HG03039 (cell line): ENCODE results near the gene POLE4.
A peak's percentile ranks its signal among the peaks of the same experiment; 100 is the strongest.

Experiments
- ATAC-seq: cut with Tn5 transposase; IDR thresholded peaks from one replicate; pipeline ENCODE4 v1.9.1; 2021; ENCODE audit warnings: mild to moderate bottlenecking, moderate library complexity; ENCODE audit not compliant: unreplicated experiment

The POLE4 gene

DNA sequence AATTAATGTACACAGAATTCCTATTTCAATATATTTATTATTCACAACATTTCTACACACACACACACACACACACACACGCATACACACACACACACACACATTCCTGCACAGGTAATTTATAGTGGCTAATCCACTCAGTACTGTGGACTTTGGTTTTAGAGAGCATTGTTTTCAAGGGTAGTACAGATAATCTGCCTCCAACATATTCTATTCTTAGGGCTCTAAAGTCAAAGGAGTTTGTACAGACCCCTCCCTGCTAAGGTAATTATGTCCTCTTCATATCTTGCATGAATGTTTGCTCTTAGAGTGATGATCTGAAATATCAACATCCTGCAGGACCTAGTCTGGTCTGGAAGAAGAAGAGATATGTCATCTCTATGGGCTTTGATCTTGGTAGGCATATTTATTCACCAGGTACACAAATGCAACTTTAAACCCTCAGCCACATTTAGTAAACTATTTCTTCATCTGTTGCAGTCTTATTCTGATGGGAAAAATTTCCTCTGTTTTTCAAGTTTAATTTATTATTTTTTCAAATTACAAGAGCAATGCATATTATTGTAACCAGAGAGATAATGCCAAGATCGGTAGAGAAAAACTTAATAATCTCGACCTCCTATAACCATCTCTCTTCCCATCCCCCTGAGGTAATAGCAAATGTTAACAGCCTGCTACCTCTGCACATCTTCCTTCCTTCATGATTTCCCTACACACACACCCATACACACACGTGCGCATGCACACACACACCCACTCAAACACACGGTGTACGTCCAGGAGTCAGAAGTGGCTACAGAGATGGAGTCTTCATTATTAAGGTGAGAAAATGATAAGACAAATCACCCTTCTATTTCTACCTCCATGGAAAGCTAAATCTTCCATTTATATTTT lies 18.3 kb upstream of the POLE4 start:
- no peak for ATAC-seq

DNA sequence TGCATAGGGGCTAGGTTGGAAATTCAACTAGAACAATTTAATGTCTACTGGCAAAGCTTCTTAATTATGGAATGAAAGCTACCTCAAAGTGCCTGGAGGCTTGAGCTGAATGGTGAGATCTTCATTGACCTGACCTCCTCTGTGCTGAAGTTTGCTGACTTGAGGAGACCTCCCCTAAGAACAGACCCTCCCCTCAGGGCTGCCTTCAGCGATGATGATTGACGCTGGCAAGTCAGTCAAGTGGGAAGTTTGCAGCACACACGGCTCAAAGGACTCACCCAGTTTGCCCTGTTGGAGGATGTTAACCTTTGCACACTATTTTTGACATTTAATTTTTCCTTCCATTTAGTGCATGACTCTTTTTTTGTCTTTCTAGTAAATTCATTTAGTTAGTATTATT lies 17.2 kb upstream of the POLE4 start:
- no peak for ATAC-seq

DNA sequence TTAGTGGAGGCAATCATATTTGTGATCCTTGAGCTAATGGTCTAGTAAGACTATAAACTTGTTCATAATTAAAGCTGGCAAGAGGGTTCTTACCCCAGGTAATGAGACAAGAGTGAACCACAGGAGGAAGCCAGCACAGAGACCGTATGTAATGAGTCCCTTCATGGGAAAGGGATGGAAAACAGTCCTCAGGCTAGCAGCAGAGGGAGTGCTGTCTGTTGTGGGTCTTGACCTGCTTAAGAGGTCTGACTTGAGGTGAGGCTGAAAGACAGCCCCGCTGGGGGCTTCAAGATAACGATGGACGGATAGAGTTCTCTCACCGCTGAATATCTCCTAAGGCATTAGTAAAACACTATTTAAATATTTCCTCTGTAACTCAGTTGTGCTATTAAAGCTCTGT lies 16.2 kb upstream of the POLE4 start:
- no peak for ATAC-seq

DNA sequence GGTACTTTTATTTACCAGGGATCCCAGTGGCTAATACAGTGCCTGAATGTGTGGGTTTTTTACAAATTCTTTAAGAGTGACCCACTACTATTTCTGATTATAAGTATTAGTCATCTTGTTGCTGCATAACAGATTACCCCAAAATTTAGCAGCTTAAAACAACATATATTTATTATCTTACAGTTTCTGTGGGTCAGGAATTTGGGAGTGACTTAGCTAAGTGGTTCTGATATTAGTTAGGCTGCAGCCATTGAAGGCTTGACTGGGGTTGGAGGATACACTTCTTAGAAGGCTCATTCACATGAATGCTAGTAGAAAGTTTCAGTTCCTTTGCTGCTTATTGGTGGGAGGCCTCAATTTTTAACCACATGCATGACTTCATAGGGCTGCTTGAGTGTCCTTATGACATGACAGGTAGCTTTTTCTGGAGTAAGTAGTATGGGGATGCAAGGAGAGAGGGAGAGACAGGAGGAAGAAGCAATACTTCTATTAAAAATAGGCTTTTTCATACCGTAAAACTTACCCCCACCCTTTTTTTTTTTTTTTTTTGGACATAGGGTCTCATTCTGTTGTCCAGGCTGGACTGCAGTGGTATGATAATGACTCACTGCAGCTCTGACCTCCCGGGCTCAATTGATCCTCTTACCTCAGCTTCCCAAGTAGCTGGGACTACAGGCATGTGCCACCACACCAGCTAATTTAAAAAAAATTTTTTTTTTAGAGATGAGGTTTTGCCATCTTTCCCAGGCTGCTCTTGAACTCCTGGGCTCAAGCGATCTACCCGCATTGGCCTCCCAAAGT lies 13.3 kb upstream of the POLE4 start:
- ATAC-seq, result peak; percentile 99

DNA sequence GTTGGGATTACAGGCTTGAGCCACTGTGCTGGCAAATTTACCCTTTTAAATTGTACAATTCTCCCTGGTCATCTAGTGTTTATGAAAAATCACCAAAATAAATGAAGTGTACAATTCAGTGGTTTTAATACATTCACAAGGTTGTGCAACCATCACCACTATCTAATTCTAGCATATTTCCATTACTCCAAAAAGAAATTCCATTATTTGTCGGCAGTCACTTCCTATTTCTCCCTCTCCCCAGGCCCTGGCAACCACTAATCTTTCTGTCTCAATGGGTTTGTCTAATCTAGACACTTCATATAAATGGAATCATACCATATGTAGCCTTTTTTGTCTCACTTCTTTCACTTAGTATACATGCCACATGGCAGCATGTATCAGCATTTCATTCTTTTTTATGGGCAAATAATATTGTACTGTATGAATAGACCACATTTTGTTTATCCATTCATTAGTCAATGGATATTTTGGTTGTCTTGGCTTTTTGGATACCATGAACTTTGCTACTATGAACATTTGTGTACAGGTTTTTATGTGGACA lies 12.6 kb upstream of the POLE4 start:
- ATAC-seq, result no peak

DNA sequence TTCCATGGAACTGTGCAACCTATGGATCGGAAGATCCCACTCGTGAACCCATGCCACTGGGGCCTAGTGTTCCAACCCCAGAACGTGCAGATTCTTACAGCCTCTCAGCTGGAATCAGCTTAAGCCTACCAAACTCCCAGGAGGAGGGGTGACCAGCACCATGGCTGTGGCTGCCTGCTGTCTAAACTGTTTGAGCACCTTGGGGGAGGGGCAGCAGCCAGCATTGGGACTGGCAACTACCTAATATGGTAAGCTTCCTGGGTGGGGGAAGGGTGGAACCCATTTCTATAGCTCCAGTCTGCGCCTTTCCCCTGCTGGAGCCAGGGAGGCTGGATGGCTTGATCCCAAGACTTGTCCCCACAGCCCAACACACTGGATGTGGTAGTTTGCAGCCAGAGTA lies 10.7 kb upstream of the POLE4 start:
- no peak for ATAC-seq

DNA sequence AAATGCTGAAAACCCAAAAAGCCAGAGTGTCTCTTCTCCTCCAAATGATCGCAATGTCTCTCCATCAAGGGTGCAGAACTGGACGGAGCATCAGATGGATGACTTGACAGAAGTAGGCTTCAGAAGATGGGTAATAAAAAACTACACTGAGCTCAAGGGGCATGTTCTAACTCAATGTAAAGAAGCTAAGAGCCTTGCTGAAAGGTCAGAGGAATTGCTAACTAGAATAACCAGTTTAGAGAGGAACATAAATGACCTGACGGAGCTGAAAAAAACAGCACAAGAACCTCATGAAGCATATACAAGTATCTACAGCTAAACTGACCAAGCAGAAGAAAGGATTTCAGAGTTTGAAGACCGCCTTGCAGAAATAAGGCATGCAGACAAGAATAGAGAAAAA lies 9.7 kb upstream of the POLE4 start:
- no peak for ATAC-seq

DNA sequence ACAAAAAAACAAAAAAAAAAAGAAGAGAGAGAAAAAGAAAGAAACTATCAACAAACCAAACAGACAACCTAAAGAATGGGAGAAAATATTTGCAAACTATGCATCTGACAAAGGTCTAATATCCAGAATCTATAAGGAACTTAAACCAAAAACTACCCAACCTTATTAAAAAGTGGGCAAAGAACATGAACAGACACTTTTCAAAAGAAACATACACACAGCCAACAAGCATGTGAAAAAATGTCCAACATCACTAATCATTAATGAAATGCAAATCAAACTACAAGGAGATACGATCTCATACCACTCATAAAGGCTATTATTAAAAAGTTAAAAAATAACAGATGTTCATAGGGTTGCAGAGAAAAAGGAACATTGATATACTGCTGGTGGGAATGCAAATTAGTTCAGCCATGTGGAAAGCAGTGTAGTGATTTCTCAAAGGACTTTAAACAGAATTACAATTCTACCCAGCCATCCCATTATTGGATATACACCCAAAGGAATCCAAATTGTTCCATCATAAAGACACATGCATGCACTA lies 7.2 kb upstream of the POLE4 start:
- no peak for ATAC-seq

DNA sequence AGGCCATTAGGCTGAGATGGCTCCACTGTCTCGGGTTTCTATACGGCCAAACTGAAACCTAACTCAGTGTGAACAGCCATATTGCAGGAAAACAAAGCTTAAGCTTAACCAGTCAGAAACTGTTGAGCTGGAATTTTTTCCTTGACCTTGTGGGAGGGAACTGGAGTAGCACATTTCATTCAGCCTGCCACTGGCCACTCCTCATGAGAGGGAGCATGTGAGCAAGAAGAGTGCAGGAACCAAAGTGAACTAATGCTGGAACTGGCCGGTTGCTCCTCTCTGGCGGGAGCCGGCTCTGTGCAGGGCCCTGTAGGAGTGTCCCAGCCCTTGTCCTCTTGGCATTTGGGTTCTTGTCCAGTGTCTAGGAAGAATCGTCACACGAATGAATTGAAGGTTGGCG lies 5.9 kb upstream of the POLE4 start:
- no peak for ATAC-seq

DNA sequence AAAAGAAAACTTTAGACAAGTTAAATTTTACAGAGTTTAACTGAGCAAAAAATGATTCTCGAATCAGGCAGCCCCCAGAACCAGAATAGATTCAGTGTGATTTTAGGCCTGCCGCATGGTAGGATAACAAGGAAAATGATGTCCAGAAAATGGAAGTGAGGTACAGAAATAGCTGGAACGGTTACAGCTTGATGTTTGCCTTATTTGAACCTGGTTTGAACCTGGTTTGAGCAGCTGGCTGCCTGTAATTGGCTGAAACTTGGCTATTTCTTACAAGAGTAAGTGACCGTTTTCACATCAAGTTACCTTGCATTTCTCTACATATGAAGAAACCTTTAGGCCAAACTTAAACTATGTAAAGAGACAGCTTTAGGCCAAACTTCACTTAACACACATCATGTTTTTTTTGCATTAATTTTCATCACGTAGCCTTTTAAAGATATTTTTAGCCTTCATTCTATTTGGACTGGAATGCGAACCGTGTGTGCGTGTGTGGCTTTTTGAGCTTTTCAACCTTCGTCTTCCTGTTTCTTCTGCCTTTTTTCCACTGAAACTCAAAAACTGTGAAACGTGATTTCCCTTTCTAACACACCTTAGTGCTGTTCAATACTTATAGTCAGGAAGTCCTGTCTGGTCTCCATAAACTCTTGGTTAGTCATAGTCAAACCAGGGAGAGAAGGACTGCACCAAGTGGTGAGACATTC lies 4.5 kb upstream of the POLE4 start:
- no peak for ATAC-seq

DNA sequence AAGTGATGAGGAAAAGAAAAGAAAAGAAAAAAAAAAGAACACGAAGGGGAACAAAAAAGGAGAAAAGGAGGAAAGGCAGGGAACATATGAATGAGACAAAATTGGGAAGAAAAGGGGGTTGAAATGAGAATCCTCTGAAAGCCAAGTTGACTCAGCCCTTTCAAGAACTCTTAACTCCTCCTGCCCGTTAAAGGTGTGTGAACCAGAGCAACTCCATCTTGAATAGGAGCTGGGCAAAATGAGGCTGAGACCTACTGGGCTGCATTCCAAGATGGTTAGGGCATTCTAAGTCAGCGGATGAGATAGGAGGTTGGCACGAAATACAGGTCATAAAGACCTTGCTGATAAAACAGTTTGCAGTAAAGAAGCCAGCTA lies 4.0 kb upstream of the POLE4 start:
- no peak for ATAC-seq

DNA sequence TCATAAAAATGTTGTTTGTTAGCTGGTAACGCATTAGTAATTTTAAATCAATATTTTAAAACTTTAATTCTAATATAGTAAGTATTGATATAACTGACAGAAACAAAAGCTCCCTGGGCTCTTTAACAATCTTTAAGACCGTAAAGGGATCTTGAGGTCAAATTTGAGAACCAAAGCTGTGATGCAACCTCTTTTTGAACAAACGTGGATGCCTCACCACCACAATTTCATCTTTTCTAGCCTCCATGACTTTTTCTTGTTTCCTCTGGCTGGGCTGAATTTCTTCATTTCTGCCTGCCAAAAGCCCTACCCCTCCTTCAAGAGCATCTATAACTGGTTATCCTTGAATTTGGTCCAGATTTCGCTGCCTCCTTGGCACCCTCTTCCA lies 563 bp upstream of the POLE4 start:
- ATAC-seq, result no peak

DNA sequence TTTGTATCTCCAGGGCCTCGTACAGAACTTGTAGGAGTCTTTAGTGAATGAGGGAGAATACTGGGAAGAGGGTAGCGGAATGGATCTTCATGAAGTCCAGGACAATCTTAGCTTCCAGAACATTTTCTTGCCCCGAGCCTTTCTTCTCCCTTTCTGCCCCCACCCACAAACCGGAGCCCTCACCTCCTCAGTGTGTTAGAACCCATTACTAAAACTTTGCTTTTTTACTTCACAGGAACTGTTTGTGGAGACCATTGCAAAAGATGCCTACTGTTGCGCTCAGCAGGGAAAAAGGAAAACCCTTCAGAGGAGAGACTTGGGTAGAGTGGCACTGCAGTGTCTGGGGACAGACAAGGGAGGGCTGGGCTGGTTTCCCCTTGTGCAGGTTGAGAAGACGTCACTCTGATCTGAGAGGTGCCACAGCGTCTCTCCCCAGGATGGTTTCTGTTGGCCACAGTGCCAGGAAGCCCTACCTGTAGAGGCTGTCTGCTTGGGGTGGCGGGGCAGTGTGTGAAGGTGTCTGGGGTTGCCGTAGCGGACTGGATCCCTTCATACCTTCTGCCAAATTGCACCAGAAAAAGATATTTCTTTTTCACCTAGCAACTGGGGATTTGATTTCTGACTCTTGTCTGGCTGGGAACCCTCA lies 786 bp downstream of the POLE4 start:
- ATAC-seq, result no peak

DNA sequence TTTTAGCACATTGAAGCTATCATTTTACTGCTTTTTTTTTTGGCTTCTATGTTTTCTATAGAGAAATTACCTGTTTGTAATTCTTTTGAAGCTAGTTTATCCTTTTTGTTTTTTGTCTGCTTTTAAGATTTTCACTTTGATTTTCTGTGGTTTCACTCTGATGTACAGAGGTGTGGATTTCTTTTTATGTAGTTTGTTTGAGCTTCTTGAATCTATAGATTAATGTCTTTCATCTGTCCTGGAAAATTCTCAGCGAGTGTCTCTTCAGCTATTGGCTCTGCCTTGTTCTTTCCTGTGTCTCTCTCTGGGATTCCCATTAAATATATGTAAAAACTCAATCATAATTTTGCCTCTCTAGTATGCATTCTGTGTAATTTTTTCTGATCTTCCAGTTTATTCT lies 8.4 kb downstream of the POLE4 start:
- ATAC-seq, result no peak

DNA sequence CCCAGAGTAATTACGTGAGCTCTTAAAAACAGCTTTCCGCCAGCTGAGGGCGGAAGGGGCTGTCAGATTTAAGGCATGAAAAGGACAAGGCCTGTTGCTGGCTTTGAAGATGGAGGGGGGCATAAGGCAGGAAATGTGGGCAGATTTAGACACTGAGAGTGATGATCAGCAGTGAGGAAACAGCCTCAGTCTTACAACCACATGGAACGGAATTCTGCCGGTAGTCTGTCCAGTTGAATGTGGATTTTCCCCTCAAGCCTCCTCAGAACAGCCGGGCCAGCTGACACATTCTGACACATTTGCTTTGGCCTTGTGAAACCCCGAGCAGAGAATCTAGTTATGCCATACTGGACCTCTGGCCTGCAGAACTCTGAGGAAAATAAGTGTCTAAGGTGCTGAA lies 16.6 kb downstream of the POLE4 start:
- no peak for ATAC-seq

DNA sequence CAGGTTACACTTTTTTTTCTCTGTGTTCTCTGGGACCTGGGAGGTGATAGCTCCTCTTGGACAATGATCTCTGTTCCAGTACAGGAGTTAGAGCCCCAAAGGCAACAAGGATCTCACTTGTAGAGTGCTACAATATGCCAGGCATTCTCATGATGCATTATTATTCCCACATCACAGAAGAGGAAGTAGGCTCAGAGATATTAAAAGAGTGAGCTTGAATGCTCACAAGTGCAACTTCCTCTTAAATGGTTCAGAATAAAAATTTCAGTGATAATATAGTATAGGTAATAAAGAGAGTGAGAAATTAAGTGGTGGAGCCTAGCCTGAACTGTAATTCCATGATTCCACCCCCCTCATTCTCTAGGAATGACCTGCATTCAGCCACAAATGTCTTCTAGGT lies 21.4 kb downstream of the POLE4 start:
- no peak for ATAC-seq

DNA sequence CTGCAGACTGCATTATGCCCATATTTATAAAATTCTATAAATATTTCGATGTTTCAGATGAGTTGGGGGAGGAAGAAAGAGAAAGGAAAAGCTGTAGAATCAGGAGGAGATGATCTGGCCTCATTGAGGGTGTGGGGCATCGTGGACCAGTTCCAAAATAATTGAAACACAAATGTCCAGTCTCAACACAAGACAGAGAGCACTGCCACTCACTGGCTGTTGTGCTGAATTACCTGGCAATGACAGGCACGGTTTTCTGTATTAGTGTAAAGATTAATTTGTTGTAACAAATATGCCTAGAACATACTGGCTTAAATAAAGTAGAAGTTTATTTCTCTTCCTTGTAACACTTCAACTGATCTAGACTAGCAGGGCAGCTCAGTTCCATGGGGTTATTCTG lies 24.1 kb downstream of the POLE4 start:
- ATAC-seq, result no peak

DNA sequence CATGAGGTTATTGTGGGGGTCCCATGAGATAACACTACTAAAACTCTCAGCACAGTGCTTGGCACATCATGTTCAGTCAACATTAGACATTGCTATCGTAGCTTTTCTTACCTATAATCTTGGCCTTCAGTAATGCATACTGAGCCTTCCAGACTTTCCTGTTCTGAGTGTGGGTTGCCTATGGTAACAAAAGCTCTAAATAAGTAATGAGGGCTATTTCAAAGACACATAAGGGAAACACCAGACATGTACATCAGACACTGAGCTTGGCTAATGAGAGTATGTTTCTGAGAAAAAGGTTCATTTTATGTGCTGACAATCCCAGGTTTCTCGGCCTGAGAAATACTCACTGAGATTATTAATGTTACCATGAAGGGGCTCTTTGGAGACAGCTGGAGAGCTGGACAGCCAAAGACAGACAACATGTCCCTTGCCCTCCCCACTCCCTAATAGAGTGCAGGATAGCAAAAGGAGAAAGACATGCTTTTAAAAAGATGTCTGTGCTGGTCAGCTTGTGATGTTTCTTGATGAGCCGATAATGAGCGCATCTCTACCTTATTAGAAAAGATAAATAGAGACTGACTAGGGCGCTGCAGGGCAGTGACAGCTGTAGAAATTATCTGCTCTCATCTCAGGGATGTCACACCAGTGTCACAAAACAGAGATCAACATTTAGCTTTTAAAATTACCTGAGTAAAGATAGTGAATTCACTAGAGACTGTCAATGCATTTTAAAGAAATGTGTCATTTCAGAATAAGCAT lies 25.4 kb downstream of the POLE4 start:
- ATAC-seq, result no peak

DNA sequence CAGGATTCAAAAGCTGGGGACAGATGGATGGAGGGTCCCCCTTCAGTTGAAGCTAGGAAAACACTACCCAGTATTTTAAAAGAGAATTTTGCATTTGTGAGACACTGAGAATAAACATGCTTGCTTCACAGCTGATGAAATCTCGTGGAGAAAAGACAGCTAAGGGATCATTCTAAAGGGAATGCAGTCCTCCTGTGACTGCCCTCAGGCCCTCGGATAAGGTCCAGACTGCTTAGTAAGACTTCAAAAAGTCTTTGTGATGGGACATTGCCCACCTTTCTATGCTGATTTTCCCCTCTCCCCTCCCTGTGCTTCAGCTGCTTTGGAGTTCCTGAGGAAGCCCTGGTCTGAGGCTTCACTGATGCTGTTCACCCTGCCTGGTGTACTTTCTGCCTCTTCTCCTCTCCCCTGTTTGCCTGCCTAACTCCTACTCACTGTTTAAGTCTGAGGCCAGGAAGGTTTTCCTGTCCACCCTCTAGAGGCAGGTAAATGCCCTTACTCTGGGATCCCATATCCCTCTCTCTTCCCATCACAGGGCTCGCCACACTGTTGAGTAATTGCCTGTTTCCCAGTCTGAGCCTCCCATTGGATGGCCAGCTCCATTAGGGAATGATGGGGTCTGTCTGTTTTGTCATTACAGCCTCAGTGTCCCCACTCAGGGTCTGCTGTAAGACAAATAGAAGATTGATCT lies 26.6 kb downstream of the POLE4 start:
- ATAC-seq, result no peak
